Measurements from ENCODE around the gene KIAA0825. TPM values are rescaled to one million over a fixed set of nuclear protein-coding genes. Genes with fewer than 3 reads are reported as not detected.

The KIAA0825 gene
- total RNA-seq, 4 donors from 2014 or later: 4.7 to 5.8 (median 5.0) TPM

DNA sequence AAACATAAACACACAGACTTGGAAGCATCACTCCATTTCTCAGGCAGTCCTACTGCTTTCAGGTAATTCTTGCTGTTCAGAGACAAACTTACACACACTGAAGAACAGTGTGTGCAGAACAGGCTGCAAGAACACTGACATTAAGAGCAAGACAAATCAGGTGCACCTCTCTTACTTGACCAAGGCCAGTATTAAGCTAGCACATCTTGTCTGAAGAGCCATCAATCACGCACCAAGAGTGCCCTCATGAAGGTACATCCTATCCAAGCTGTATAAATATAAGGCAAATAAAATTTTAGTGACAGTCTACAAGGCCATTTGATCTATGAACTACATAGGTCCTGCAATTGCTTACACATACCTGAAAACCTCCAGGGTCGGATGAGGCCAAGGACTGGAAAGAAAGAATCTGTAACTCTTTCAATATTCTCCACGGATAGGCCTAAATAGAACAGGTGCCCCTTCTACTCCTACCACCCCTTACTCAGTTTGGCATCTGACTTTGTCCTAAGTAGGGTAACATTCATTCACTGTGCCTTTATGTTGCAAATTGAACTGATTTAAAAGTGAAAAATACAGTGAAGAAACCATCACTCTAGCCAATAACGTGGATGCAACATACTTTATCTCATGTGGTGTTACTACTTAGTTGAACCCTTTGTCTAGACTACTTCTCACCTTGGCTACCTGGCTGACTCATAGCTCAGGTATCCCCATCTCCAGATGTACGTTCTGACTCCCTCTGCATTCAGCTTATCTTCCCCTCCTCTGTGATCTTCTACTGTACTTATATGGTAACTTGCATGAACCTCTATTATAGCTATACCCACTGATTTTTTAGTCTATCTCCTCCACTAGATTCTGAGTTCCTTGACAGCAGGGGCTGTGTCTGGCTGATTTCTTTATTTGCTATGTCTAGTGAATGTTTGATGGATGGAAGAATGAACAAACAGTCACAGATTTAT is 256.3 kb downstream of the KIAA0825 start:
- TF ChIP-seq, protein P1, sequence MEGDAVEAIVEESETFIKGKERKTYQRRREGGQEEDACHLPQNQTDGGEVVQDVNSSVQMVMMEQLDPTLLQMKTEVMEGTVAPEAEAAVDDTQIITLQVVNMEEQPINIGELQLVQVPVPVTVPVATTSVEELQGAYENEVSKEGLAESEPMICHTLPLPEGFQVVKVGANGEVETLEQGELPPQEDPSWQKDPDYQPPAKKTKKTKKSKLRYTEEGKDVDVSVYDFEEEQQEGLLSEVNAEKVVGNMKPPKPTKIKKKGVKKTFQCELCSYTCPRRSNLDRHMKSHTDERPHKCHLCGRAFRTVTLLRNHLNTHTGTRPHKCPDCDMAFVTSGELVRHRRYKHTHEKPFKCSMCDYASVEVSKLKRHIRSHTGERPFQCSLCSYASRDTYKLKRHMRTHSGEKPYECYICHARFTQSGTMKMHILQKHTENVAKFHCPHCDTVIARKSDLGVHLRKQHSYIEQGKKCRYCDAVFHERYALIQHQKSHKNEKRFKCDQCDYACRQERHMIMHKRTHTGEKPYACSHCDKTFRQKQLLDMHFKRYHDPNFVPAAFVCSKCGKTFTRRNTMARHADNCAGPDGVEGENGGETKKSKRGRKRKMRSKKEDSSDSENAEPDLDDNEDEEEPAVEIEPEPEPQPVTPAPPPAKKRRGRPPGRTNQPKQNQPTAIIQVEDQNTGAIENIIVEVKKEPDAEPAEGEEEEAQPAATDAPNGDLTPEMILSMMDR (IDR thresholded peaks at IDR 0.05; ENCODE audit: low read depth): no peak

DNA sequence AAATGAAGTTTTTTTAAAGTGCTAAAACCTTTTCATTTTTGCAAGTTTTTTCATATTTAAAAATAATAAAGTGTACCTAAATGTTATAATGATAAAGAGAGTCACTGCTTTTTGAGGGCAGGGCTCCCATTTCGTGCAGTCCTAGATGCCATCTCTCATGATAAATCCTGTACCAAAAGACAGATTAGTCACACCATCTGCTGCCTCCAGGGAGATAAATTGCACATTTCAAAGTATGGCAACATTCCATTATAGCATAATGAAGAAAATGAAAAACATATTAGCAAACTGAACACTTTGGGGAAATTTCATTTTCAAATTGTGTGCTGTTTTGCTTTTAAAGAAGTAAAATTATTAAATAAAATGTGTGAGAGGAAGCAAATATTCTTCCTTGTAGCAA is 257.2 kb downstream of the KIAA0825 start:
- TF ChIP-seq, protein P1 (IDR thresholded peaks at IDR 0.05; ENCODE audit: low read depth): no peak

DNA sequence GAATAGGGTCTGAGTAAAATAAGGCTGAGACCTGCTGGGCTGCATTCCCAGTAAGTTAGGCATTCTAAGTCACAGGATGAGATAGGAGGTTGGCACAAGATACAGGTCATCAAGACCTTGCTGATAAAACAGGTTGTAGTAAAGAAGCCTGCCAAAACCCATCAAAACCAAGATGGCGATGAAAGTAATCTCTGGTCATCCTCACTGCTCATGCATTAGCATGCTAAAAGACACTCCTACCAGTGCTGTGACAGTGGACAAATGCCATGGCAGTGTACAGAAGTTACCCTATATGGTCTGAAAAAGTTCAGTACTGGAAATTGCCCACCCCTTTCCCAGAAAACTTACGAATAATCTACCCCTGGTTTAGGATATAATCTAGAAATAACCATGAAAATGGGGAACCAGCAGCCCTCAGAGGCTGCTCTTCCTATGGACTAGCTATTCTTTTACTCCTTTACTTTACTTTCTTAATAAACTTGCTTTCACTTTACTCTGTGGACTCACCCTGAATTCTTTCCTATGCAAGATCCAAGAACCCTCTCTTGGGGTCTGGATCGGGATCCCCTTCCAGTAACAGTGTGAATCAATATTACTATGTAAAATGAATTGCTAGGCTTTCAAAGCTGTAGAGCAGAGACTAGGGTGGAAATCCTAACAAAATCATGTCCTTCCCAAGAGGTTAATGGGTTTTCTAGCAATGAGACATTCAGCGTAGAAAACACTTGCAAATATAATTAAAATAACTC is 257.8 kb downstream of the KIAA0825 start:
- TF ChIP-seq, protein P1 (IDR thresholded peaks at IDR 0.05; ENCODE audit: low read depth): no peak

DNA sequence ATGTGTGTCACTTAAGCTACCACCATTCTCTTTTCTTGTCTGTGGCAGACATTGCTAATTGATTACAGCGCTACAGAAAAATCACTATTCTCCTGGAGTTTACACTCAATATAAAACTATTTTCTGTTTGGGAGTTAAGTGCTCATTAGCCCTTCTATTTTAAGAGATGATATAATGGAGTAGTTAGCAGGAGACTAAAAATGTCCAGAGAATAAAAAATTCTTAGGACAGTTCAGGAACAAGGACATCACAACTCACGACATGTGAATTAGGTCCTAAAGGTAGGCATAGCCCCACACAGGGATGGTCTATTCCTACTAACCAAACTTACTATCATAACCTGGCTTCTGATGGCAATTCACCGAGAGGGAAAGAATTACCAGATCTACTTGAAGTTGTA is 258.5 kb downstream of the KIAA0825 start:
- TF ChIP-seq, protein P1 (IDR thresholded peaks at IDR 0.05; ENCODE audit: low read depth): no peak

DNA sequence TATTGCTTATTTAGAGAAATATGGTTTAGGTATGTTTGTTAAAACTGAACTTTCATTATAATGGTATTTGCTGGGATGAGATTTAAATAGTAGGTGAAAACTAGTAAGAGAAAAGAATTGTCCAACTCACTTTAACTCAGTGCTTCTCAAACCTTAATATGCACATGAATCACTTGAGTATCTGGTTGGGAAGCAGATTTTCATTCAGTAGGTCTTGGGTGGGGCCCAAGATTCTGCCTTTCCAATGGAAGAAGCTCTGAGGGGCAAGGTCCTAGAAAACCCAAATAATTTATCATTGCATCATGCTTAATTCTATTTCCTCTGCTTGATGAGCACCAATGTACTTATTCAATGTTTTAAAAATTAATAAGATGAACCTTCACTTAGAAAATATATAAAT is 262.6 kb downstream of the KIAA0825 start:
- TF ChIP-seq, protein P1 (IDR thresholded peaks at IDR 0.05; ENCODE audit: low read depth): no peak

DNA sequence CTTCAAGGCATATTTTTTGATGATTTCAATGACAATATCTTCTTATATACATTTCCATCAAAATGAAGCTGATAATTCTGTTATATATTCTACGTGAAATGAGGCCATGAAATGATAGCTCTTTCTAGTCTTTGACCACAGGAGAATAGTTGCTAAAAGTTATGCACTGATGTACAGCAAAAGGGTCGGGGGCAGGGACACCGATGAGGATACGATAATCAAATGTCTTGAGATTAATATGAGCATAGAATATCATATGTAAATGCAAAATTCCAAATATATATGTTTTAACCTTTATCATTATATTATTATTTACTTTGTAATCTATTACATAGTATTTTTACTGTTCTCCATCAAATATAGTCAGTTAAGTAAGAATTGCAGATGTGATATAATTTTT is 264.8 kb downstream of the KIAA0825 start:
- TF ChIP-seq, protein P1 (IDR thresholded peaks at IDR 0.05; ENCODE audit: low read depth): no peak

DNA sequence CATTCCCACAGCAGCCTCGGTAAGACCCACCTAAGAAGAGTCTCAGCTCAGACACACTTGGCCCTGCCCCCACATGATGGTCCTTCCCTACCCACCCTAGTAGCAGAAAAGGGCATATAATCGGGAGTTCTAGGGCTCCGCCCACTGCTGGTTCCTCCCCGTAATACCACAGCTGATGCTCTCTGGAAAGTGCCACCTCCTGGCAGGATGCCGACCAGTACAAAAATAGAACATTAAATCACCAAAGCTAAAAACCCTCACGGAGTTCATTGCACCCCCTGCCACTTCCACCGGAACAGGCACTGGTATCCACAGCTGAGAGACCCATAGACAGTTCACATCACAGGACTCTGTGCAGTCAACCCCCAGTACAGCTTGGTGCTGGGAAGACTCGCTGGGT is 271.3 kb downstream of the KIAA0825 start:
- TF ChIP-seq, protein P1 (IDR thresholded peaks at IDR 0.05; ENCODE audit: low read depth): no peak

Measured in subcutaneous adipose tissue (tissue), 4 donors.